ENCODE results near the gene ZSWIM4. TPM values are rescaled to one million over a fixed set of nuclear protein-coding genes. Genes with fewer than 3 reads are reported as not detected.
A peak's percentile ranks its signal among the peaks of the same experiment; 100 is the strongest.

The ZSWIM4 gene
- total RNA-seq, 1 experiment from 2014 or later, result 11.5 TPM

- DNase-seq, result no peak
- no TSS peak for BruUV-seq (replicated peaks)
- Mint-ChIP-seq H3K36me3 (ENCODE audit: insufficient read depth, unreplicated experiment) (peaks cover 90% of the 10 kb centered on the region), H3K9me3 (ENCODE audit: low read depth, unreplicated experiment) (no peaks in the 10 kb centered on the region), H3K4me3 (ENCODE audit: low read depth, unreplicated experiment) (no peak overlapping the region), H3K4me1 (ENCODE audit: low read depth, unreplicated experiment) (peaks cover 8% of the 10 kb centered on the region), H3K27ac (ENCODE audit: unreplicated experiment) (peak overlapping the region; percentile 89), H3K27me3 (ENCODE audit: unreplicated experiment) (no peaks in the 10 kb centered on the region)
- intact Hi-C loops (cut with micrococcal nuclease; ENCODE audit: unreplicated experiment), result no loop called here
- no peak for TF ChIP-seq CTCF (IDR thresholded peaks at IDR 0.05; ENCODE audit: unreplicated experiment)
- CTCF ChIA-PET, result no interaction called here
Measured at GRCh38 chr19:13831537-13832467, 36.6 kb downstream of the ZSWIM4 start.

GRCh38 chr19:13833330-13834243 is 38.3 kb downstream of the ZSWIM4 start:
- peak; percentile 28 for TF ChIP-seq CTCF (IDR thresholded peaks at IDR 0.05; ENCODE audit: unreplicated experiment)
- peaks cover 8% of the 10 kb centered on the region for H3K4me1 Mint-ChIP-seq (ENCODE audit: low read depth, unreplicated experiment)
- peak overlapping the region; percentile 93 for H3K27ac Mint-ChIP-seq (ENCODE audit: unreplicated experiment)
- DNase-seq, result peak; percentile 94
- CTCF ChIA-PET, result interaction anchor here (0.9 to 1.2 kb wide), 2 partner anchors 28 to 49 kb away, joined by 3 to 4 read pairs; no protein-coding TSS in a partner anchor
- intact Hi-C loops (cut with micrococcal nuclease; ENCODE audit: unreplicated experiment), result no loop called here
- peaks cover 93% of the 10 kb centered on the region for H3K36me3 Mint-ChIP-seq (ENCODE audit: insufficient read depth, unreplicated experiment)
- no peaks in the 10 kb centered on the region for H3K27me3 Mint-ChIP-seq (ENCODE audit: unreplicated experiment)
- H3K4me3 Mint-ChIP-seq (ENCODE audit: low read depth, unreplicated experiment), result peak overlapping the region; percentile 50
- BruUV-seq (replicated peaks), result no TSS peak
- H3K9me3 Mint-ChIP-seq (ENCODE audit: low read depth, unreplicated experiment), result no peaks in the 10 kb centered on the region

- Mint-ChIP-seq H3K4me1 (ENCODE audit: low read depth, unreplicated experiment) (peaks cover 8% of the 10 kb centered on the region), H3K27ac (ENCODE audit: unreplicated experiment) (peak overlapping the region; percentile 93), H3K9me3 (ENCODE audit: low read depth, unreplicated experiment) (no peaks in the 10 kb centered on the region), H3K4me3 (ENCODE audit: low read depth, unreplicated experiment) (peak overlapping the region; percentile 50), H3K27me3 (ENCODE audit: unreplicated experiment) (no peaks in the 10 kb centered on the region), H3K36me3 (ENCODE audit: insufficient read depth, unreplicated experiment) (peaks cover 94% of the 10 kb centered on the region)
- TF ChIP-seq CTCF (IDR thresholded peaks at IDR 0.05; ENCODE audit: unreplicated experiment), result no peak
- no TSS peak for BruUV-seq (replicated peaks)
- CTCF ChIA-PET, result interaction anchor here (0.9 to 1.2 kb wide), 2 partner anchors 27 to 50 kb away, joined by 3 to 4 read pairs; no protein-coding TSS in a partner anchor
- intact Hi-C loops (cut with micrococcal nuclease; ENCODE audit: unreplicated experiment), result no loop called here
- DNase-seq, result no peak
Measured at GRCh38 chr19:13834244-13835069, 39.2 kb downstream of the ZSWIM4 start.

Measured in Calu3 (cell line).